NOMO-1 treated with dmso at 0.1 percent for 144 hours (cell line): ENCODE measurements around the gene ASB6.

Experiments
- DNase-seq: peaks from one replicate; lab custom pipeline; 2025; ENCODE audit not compliant: unreplicated experiment; lab: John Stamatoyannopoulos, UW

ASB6 gene

GRCh38 chr9:129627556-129628440, 14.2 kb downstream of the ASB6 start:
- peak; percentile 7 for DNase-seq

DNA sequence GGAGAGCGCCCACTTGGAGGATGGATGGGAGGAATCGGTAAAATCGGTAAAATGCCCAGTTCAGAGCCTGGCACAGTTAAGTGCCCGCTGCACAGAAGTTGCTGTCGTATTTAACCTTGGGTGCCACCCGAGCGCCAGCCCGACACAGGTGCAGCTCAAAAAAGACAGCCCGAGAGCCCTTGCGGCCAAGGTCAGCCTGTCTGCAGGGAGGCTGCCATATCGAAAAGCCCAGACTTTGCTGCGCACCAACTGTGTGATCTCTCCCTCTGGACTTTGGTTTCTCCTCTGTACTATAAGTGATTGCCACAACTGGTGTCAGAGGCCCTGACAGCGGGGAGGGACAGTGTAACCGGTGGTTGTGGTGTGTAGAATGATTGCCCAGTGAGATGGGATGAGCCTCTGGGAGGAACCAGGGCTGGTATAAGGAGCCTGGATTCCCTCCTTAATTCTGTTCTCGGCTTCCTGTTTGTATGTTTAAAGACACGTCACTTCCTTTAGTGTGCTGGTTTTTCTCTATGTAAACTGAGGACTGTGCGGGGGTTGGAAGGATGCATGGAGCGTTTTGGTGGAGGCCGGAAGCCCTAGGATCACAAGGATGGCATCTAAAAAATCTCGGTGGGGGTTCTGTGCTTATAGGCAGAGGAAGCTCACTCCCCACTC, 15.2 kb downstream of the ASB6 start:
- no peak for DNase-seq

- peak; percentile 71 for DNase-seq
Observed at GRCh38 chr9:129626079-129626624, 15.8 kb downstream of the ASB6 start, which contains the start of gene NTMT1. Gene NTMT1 (plus strand): TSS chr9:129626163. CDS start chr9:129632704, 6,541 bp downstream.

DNA sequence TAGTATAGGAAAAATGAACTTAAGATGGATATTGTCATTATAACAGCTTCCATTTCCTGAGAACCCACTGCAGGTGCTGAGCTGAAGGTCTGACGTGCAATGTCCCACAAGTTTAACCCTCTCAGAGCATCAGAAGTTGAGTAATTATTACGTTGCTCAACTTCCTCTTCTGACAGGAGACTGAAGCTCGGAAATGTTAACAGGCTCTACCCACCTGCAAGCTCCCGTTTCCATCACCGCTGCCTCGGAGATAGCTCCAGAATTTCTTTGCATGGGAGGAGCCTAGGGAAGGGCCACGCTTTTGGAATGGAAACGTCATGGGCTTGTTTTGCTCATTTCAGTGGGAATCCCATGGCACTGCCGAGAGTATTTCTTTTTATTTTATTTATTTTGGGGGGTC, 17.0 kb downstream of the ASB6 start:
- DNase-seq: peak; percentile 73

DNA sequence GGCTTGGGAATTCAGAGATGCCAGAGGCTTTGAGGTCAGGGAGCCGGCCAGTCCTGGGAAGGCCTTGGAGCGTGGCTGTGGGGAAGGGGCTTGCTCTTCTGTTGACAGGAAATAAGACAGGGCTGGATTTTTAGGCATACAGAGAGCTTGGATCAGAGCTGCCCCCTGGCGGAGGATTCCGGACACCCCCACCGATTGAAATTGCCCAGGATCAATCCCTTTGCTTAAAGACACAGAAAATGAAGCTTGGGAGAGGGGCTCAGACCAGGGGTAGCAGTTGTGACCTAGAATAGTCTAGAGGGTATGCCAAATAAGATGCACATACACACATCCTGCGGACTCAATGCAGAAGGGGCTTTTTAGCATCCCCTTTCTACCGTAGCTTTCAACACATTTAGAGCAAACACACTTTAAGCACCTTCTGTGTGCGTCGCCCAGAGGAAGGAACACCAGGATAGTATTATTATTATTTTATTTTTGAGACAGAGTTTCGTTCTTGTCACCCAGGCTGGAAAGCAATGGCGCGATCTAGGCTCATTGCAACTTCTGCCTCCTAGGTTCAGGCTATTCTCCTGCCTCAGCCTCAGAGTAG, 17.7 kb downstream of the ASB6 start:
- DNase-seq: peak; percentile 4

GRCh38 chr9:129623331-129623730, 18.6 kb downstream of the ASB6 start:
- DNase-seq: no peak

DNA sequence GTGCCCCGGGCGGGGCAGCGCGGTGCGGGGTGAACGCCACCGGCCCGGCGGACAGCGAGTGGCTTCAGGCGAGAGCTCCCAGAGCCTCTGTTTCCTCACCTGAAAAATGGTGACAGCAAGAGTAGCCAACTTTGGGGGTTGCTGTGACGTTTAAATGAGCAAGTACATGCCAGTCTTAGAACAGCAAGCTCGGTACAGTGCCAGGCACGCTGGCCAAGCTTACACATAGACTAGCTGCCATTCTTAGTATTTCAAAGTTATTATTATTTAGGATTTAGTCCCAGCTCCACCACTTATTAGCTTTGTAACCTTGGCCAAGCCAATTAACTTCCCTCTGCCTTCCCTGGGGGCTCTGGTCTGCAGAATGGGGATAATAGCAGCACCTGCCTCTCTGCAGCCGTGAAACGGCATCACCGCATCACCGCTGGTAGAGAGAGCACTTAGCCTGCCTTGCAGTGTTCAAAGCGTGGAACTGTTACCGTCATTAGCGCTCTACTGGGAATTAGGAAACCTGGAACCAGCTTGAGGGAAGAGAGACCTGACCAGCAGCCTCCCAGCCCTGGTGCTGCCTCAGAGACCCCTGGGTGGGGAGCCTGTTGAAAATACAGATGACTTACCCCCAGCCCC, 21.2 kb downstream of the ASB6 start, which contains the start of gene C9orf50:
TSS of gene C9orf50 (minus strand) at position 433 of the 627 bp plus-strand sequence. CDS start 527 bp downstream, outside the sequence.
- no peak for DNase-seq

GRCh38 chr9:129619787-129620668, 21.9 kb downstream of the ASB6 start:
- DNase-seq: no peak

DNA sequence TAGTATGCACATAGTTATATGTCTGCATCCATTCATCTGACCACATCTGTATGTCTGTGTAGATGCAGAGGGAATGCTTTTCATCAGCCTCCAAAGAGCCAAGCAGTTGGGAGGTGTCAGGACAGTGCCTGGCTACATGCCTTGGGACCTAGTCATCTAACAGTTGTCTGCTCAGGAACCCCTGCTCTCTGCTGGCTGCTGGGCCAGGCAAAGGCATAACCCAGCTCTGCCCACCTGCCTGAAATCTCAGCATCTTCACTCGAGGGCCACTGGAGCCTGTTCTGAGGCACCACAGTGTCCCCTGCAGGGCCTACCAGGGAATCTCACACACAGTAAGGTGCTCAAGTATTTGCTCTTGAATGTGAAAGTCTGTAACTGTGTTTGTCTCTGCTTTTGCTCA, 24.8 kb downstream of the ASB6 start:
- DNase-seq: no peak

DNA sequence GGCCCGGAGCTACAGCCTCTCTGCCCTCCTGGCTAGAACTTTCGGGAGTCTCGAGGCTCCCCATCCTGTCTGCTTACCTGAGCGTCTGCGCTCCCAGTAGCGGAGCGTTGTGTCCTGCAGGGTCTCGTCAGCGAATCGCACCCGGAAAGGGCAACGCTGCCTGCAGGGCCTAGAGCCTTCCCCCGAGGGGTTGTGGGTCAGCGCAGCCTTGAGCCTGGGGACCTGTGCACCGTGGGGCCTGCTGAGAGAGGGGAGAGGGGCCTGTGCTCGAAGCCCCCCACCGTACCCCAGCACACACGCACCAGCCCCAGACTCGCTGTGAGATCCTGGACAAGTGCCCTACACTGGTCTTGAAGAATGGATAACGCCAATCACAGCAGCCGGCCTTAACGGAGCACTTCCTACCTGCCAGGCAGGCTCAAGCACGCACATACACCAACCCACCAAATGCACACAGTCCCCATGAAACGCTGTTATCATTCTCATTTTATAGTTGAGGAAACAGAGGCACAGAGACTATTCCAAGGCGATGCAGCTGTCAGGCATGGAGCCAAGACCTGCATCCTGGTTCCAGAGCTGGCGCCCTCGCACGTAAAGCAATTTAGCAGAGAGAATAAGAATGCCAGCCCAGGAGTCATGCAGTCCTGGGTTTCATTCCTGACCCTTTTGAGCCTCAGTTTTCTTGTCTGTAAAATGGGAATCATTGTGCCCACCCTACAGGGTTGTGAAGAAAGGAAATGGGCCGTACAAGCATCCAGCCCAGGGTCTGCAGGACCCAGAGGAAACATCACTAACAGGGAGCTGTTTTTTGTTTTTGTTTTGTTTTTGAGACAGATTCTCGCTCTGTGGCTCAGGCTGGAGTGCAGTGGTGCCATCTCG, 26.3 kb downstream of the ASB6 start:
- DNase-seq: no peak

DNA sequence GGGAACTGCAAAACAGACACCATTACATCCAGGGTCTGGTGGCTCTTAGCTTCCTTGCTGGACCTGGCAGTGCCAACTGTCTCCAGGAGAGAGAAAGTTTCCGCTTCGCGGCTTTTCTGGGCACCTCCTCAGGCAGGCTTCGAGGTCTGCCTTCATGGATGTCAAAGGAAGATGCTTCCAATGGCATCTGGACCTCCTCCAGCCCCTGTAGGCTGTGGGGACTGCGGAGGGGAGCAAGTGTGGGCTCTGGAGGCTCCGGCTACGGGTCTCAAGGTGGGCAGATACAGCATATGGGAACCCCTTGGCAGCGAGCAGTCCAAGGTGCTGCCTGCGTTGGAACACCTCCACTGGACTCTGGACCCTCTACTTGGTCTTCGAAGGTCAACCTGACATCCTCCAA, 27.0 kb downstream of the ASB6 start:
- no peak for DNase-seq

- no peak for DNase-seq
Observed at GRCh38 chr9:129613520-129614175, 28.3 kb downstream of the ASB6 start.

GRCh38 chr9:129612815-129613519, 29.0 kb downstream of the ASB6 start:
- no peak for DNase-seq

DNA sequence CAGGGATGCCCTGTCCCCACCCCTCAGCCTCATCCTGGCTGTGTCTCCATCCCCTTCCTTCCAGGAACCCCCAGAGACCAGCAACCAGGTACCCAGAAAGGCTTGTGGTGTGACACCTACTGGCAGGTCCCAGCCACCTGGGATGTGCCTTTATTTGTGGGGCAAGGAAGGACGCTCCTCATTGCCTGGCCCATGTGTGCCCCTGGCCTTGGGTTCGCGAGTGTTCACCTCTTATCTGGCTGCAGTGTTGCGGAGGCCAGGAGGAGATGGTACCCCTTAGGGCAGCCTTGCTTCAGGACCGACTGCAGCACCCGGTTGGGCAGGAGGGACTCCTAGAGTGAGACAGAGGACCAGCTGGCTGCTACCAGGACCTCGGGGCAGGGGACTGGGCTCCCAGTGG, 29.8 kb downstream of the ASB6 start:
- no peak for DNase-seq

- no peak for DNase-seq
Observed at GRCh38 chr9:129611307-129611800, 30.6 kb downstream of the ASB6 start.

DNA sequence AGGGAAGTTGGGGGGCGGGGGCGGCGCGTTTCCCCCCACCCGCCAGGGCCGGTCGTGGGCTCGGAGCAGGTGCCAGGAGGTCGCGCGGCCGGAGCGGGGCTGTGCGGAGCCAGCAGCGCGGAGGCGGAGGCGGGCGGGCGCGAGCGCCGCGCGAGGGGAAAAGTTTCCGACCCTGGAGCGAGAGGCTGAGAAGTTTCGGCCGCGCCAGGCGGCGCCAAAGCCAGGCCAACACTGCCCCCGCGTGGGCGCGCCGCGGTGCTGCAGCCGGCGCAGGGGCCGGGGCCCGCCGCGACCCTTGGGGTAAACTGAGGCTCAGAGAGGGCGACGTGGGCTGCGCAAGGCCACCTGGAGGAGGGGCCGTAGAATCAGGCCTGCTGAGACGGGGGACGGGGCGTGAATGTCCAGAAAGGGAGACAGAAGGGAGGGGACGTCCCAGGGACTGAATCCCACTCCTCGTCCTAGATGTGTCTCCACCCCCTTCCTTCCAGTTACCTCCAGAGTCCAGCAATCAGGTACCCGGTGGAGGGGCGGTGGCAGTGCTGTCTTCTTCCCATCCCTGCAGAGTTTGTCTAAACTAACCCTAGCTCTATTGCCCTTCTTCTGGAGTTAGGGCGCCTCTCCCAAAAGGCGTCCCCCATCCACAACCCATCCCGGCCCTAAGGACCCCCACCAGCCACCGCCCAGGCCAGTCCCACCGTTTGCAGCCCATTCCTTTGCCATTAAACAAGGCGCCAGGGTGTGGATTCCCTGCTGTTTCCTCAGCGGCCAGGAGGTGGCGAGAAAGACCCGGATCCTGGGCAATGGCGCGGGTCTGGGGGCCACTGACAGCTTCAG, 31.3 kb downstream of the ASB6 start:
- peak; percentile 41 for DNase-seq

DNA sequence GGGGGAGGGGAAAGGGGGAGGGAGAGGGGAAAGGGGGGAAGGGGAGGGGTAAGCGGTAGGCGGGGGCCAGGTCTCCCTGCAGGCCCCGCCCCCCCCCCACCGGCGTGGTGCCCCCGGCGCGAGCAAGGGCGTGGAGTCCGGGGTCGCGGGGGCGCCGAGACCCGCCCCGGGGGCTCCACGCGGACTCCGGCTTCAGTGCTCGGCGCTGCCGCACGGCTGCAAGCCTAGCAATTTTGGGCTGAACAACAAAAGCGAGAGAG, 31.8 kb downstream of the ASB6 start:
- no peak for DNase-seq
